Superior temporal gyrus (tissue), 1 donor: Measurements from ENCODE around the gene PNMA5.
A peak's percentile ranks its signal among the peaks of the same experiment; 100 is the strongest.

Source experiments
- DNase-seq: peaks from one replicate; pipeline ENCODE4 v3.0.0-alpha.2; 2016; ENCODE audit errors: extremely low spot score

The PNMA5 gene

GRCh38 chrX:152958524-152959465 lies 35.1 kb downstream of the PNMA5 start:
- DNase-seq, result peak; percentile 92

- DNase-seq, result peak; percentile 33
These were observed 35.9 kb downstream of the PNMA5 start for GRCh38 chrX:152958047-152958446.

- DNase-seq, result no peak
These were observed 43.1 kb downstream of the PNMA5 start for GRCh38 chrX:152950786-152951185.

GRCh38 chrX:152949114-152949513 lies 44.8 kb downstream of the PNMA5 start:
- DNase-seq, result no peak

- no peak for DNase-seq
These were observed 47.2 kb downstream of the PNMA5 start for GRCh38 chrX:152946681-152947080.

- DNase-seq, result no peak
These were observed 48.6 kb downstream of the PNMA5 start for GRCh38 chrX:152945021-152945979.

GRCh38 chrX:152943826-152944225 lies 50.1 kb downstream of the PNMA5 start:
- no peak for DNase-seq

- DNase-seq, result no peak
These were observed 51.9 kb downstream of the PNMA5 start for GRCh38 chrX:152942077-152942442.

GRCh38 chrX:152941328-152942076 lies 52.4 kb downstream of the PNMA5 start:
- peak; percentile 88 for DNase-seq
